ENCODE results near the gene SERPINA5. TPM values are rescaled to one million over a fixed set of nuclear protein-coding genes. Genes with fewer than 3 reads are reported as not detected.

The SERPINA5 gene
- total and polyA plus RNA-seq, 10 of the 15 experiments (the other 5 are each of a cell fraction or from before 2014, with no cell fraction given): 0.90 TPM; not detected in 9

DNA sequence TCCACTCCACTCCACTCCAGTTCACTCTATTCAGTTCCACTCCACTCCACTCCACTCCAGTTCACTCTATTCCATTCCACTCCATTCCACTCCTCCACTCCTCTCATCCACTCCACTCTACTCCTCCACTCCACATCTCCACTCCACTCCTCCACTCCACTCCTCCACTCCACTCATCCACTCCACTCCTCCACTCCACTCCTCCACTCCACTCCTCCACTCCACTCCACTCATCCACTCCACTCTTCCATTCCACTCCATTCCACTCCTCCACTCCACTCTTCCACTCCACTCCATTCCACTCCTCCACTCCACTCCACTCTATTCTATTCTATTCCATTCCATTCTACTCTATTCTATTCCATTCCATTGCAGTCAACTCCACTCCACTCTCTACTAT, 9.8 kb downstream of the SERPINA5 start (continued):
- no peak for TF ChIP-seq BHLHE40 (IDR thresholded peaks at IDR 0.05; ENCODE audit: borderline replicate concordance in 1 of 2, low read depth in 2 of 2, low read length in 1 of 2)

DNA sequence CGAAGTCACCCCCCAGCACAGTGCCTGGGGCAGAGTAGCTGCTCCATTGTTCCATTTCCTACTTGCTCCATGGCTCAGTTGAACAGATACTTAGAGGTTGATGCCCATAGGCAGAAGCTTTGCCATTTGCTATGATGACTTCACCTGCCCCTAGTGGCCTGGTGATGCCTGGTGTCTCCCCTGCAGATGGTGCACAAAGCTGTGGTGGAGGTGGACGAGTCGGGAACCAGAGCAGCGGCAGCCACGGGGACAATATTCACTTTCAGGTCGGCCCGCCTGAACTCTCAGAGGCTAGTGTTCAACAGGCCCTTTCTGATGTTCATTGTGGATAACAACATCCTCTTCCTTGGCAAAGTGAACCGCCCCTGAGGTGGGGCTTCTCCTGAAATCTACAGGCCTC, 10.6 kb downstream of the SERPINA5 start:
- Histone ChIP-seq H3K9ac (ENCODE audit: control insufficient read depth, insufficient read depth, low read length) (no peak overlapping the region), H4K20me1 (ENCODE audit: control insufficient read depth, insufficient read depth) (no peaks in the 10 kb centered on the region), H3K36me3 (ENCODE audit: control insufficient read depth in 2 of 2, insufficient read depth in 2 of 2, low read length in 1 of 2) (no peaks in the 10 kb centered on the region), H3K4me1 (ENCODE audit: control insufficient read depth, insufficient read depth, low read length) (no peaks in the 10 kb centered on the region), H3K4me3 (no peak overlapping the region), H3K27ac (ENCODE audit: control insufficient read depth, insufficient read depth) (no peak overlapping the region), H3K9me3 (replicated peaks; ENCODE audit: control insufficient read depth, insufficient read depth, low read length) (no peaks in the 10 kb centered on the region), H3K27me3 (replicated peaks in 1 of 2; ENCODE audit: control insufficient read depth in 2 of 2, insufficient read depth in 2 of 2, low read length in 1 of 2) (no peaks in the 10 kb centered on the region; a peak in 1 of 4 replicates), H2AFZ (ENCODE audit: control insufficient read depth, low read depth, low read length) (no peak overlapping the region), H3K79me2 (ENCODE audit: control insufficient read depth, insufficient read depth, low read length) (no peaks in the 10 kb centered on the region), H3K4me2 (ENCODE audit: control insufficient read depth, insufficient read depth) (no peak overlapping the region)
- ATAC-seq: no peak
- DNase-seq (ENCODE audit: low read depth, low spot score): no peak
- in situ Hi-C loops (cut with MboI) (no loop called here), intact Hi-C loops (cut with micrococcal nuclease; ENCODE audit: unreplicated experiment) (no loop called here)
- ChIA-PET POLR2A (no interaction called here), RAD21 (ENCODE audit: unreplicated experiment) (no interaction called here), CTCF (no interaction called here), SMC1A (ENCODE audit: uncharacterized antibody, unreplicated experiment) (no interaction called here)
- BruUV-seq (replicated peaks): no TSS peak
- 29% methylated on average over 8 of the region's 8 CpGs for WGBS (ENCODE audit: insufficient coverage, insufficient replicate concordance, low lambda C conversion rate, missing lambda C conversion rate)
- FAIRE-seq: no peak
- TF ChIP-seq, protein P1, sequence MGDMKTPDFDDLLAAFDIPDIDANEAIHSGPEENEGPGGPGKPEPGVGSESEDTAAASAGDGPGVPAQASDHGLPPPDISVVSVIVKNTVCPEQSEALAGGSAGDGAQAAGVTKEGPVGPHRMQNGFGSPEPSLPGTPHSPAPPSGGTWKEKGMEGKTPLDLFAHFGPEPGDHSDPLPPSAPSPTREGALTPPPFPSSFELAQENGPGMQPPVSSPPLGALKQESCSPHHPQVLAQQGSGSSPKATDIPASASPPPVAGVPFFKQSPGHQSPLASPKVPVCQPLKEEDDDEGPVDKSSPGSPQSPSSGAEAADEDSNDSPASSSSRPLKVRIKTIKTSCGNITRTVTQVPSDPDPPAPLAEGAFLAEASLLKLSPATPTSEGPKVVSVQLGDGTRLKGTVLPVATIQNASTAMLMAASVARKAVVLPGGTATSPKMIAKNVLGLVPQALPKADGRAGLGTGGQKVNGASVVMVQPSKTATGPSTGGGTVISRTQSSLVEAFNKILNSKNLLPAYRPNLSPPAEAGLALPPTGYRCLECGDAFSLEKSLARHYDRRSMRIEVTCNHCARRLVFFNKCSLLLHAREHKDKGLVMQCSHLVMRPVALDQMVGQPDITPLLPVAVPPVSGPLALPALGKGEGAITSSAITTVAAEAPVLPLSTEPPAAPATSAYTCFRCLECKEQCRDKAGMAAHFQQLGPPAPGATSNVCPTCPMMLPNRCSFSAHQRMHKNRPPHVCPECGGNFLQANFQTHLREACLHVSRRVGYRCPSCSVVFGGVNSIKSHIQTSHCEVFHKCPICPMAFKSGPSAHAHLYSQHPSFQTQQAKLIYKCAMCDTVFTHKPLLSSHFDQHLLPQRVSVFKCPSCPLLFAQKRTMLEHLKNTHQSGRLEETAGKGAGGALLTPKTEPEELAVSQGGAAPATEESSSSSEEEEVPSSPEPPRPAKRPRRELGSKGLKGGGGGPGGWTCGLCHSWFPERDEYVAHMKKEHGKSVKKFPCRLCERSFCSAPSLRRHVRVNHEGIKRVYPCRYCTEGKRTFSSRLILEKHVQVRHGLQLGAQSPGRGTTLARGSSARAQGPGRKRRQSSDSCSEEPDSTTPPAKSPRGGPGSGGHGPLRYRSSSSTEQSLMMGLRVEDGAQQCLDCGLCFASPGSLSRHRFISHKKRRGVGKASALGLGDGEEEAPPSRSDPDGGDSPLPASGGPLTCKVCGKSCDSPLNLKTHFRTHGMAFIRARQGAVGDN (IDR thresholded peaks at IDR 0.05): no peak
- TF ChIP-seq BRCA1 (IDR thresholded peaks at IDR 0.05; ENCODE audit: low read depth, low read length): no peak
- TF ChIP-seq BACH1 (IDR thresholded peaks at IDR 0.05; ENCODE audit: borderline replicate concordance): no peak
- TF ChIP-seq HDAC2 (IDR thresholded peaks at IDR 0.05): no peak
- no peak for TF ChIP-seq KLF5 (IDR thresholded peaks at IDR 0.05; ENCODE audit: partially characterized antibody)
- no peak for TF ChIP-seq MTA2 (IDR thresholded peaks at IDR 0.05; ENCODE audit: low read depth)
- TF ChIP-seq NFIC (IDR thresholded peaks at IDR 0.05; ENCODE audit: low read depth, low read length): no peak
- no peak for TF ChIP-seq CEBPZ (IDR thresholded peaks at IDR 0.05; ENCODE audit: low read depth, low read length)
- TF ChIP-seq ZNF622 (IDR thresholded peaks at IDR 0.05): no peak
- TF ChIP-seq, protein P2, sequence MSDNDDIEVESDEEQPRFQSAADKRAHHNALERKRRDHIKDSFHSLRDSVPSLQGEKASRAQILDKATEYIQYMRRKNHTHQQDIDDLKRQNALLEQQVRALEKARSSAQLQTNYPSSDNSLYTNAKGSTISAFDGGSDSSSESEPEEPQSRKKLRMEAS (IDR thresholded peaks at IDR 0.05; ENCODE audit: low read depth, low read length): no peak
- TF ChIP-seq STAT3 (IDR thresholded peaks at IDR 0.05; ENCODE audit: low read depth, low read length): no peak
- TF ChIP-seq HDAC6 (IDR thresholded peaks at IDR 0.05; ENCODE audit: unreplicated experiment): no peak
- TF ChIP-seq MXI1 (IDR thresholded peaks at IDR 0.05; ENCODE audit: low read depth, low read length): no peak
- no peak for TF ChIP-seq CREB1 (IDR thresholded peaks at IDR 0.05; ENCODE audit: low read depth)
- no peak for TF ChIP-seq USF1 (IDR thresholded peaks at IDR 0.05; ENCODE audit: borderline replicate concordance, extremely low read length, insufficient read depth, low read depth, low read length)
